A549 (cell line): ENCODE data around the gene OR52N2.

Source experiments
- CTCF ChIP-seq: fragments of >200 bp; sonication (Bioruptor Twin); formaldehyde crosslinking; IDR thresholded peaks from 3 replicates; pipeline ENCODE4 v1.5.1; 2016
- E2F6 ChIP-seq: IDR thresholded peaks from 2 replicates; pipeline ENCODE4 v1.6.1; 2012; ENCODE audit warnings: low read depth, borderline replicate concordance
- MAFK ChIP-seq: fragments of 450-650 bp; IDR thresholded peaks from 2 replicates; pipeline ENCODE4 v1.6.1; 2014; ENCODE audit not compliant: partially characterized antibody
- MYC ChIP-seq: IDR thresholded peaks from 2 replicates; pipeline ENCODE4 v1.6.1; 2012; ENCODE audit warnings: mild to moderate bottlenecking, inconsistent platforms, low read length, improper control_type of control experiment, borderline replicate concordance
- NR3C1 ChIP-seq: fragments of >200 bp; sonication (Bioruptor Twin); formaldehyde crosslinking; IDR thresholded peaks from 3 replicates; pipeline ENCODE4 v1.6.1; 2017
- POLR2A ChIP-seq: IDR thresholded peaks from 2 replicates; pipeline ENCODE4 v1.6.1; 2012; ENCODE audit warnings: mild to moderate bottlenecking, low read length
- REST ChIP-seq: fragments of 200-600 bp; sonication (generic); IDR thresholded peaks from 2 replicates; pipeline ENCODE4 v1.6.1; 2016; ENCODE audit warnings: antibody characterized with exemption, mild to moderate bottlenecking, moderate library complexity
- SMC3 ChIP-seq: fragments of >200 bp; sonication (Bioruptor Twin); formaldehyde crosslinking; IDR thresholded peaks from 3 replicates; pipeline ENCODE4 v1.6.1; 2018; ENCODE audit warnings: inconsistent platforms

GRCh38 chr11:5846701-5847100 lies 38.0 kb downstream of the OR52N2 start:
- TF ChIP-seq POLR2A (no peak), NR3C1 (no peak), CTCF (no peak), MAFK (no peak), E2F6 (no peak), SMC3 (no peak), REST (no peak), MYC (no peak)
